Erythroblast (primary cell): ENCODE results near the gene ST6GALNAC3.

Experiments used
- GATA1 ChIP-seq: IDR thresholded peaks from 2 replicates; pipeline ENCODE4 v1.6.1; 2011; ENCODE audit warnings: low read depth, mild to moderate bottlenecking, control low read depth, low read length, moderate library complexity
- POLR2A ChIP-seq: IDR thresholded peaks from 2 replicates; pipeline ENCODE4 v1.6.1; 2011; ENCODE audit warnings: mild to moderate bottlenecking, low read length

- TF ChIP-seq GATA1 (no peak), POLR2A (no peak)
Measured at GRCh38 chr1:76366726-76367125, 292.2 kb downstream of the ST6GALNAC3 start.
